ENCODE measurements around the gene PLAAT1. TPM values are rescaled to one million over a fixed set of nuclear protein-coding genes. Genes with fewer than 3 reads are reported as not detected.

Gene PLAAT1
- polyA plus RNA-seq, 1 experiment, result not detected

DNA sequence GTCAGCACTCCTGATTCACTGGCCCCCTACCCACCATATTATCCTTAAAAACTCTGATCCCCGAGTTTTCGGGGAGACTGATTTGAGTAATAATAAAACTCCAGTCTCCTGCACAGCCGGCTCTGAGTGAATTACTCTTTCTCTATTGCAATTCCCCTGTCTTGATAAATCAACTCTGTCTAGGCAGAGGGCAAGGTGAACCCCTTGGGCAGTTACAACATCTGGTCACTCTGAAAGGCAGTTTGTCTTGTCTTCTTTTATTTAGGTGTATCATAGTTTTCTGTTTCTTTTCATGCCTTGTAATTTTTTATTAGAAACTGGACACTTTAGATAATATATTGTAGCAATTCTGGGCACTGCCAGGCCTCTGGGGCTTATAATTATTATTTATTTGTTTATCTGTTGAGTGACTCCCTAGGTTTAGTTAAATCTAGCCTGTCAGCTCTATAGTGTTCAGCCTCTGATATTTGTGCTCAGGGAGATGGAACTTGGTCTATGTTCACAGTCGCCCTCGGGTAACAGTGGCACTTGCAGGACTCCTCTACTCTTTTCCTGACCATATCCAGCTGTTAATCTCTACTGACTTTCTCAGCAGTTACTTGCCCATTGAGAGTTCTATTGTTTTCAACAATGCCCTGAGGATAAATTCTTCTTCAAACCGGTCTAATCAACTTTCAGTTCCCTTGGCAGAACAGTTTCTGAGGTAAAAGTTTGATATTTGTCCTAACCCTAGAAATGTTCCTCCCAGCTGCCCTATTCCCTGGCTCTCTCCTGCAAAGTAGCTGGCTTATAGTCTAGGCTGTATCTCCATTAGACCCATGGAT is 15.5 kb upstream of the PLAAT1 start:
- TF ChIP-seq, protein P1, sequence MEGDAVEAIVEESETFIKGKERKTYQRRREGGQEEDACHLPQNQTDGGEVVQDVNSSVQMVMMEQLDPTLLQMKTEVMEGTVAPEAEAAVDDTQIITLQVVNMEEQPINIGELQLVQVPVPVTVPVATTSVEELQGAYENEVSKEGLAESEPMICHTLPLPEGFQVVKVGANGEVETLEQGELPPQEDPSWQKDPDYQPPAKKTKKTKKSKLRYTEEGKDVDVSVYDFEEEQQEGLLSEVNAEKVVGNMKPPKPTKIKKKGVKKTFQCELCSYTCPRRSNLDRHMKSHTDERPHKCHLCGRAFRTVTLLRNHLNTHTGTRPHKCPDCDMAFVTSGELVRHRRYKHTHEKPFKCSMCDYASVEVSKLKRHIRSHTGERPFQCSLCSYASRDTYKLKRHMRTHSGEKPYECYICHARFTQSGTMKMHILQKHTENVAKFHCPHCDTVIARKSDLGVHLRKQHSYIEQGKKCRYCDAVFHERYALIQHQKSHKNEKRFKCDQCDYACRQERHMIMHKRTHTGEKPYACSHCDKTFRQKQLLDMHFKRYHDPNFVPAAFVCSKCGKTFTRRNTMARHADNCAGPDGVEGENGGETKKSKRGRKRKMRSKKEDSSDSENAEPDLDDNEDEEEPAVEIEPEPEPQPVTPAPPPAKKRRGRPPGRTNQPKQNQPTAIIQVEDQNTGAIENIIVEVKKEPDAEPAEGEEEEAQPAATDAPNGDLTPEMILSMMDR (IDR thresholded peaks at IDR 0.05; ENCODE audit: low read depth, low read length), result no peak
- no peak for DNase-seq (ENCODE audit: low read depth, low spot score)
- POLR2A ChIA-PET, result no interaction called here
- Histone ChIP-seq H3K27ac (ENCODE audit: low read depth, low read length) (no peak overlapping the region), H3K4me3 (ENCODE audit: low read depth, low read length) (no peak overlapping the region), H3K27me3 (ENCODE audit: control insufficient read depth, insufficient read depth, low read length) (no peaks in the 10 kb centered on the region), H3K9me3 (ENCODE audit: control insufficient read depth, insufficient read depth, low read length) (no peaks in the 10 kb centered on the region)
- CTCF ChIA-PET, result no interaction called here

DNA sequence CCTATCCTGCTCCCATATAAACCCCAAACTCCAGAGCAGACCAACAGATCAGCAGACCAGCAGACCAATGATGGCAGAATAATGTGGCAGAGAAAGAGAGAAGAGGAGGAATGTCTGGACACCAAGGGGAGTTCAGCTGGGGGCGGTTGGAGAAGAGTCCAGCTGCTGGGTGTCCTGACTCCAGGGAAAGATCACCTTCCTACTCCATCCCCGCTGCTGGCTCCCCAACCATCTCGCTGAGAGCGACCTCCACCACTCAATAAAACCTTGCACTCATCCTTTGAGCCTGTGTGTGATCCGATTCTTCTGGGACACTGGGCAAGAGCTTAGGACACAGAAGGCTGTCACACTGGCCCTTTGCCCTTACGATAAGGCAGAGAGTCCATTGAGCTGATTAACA is 12.8 kb upstream of the PLAAT1 start:
- TF ChIP-seq, protein P1 (IDR thresholded peaks at IDR 0.05; ENCODE audit: low read depth, low read length), result no peak
- no peaks in the 10 kb centered on the region for H3K27me3 ChIP-seq (ENCODE audit: control insufficient read depth, insufficient read depth, low read length)
- ChIA-PET CTCF (no interaction called here), POLR2A (no interaction called here)
- H3K9me3 ChIP-seq (ENCODE audit: control insufficient read depth, insufficient read depth, low read length), result no peaks in the 10 kb centered on the region
- H3K27ac ChIP-seq (ENCODE audit: low read depth, low read length), result no peak overlapping the region
- no peak overlapping the region for H3K4me3 ChIP-seq (ENCODE audit: low read depth, low read length)
- no peak for DNase-seq (ENCODE audit: low read depth, low spot score)

DNA sequence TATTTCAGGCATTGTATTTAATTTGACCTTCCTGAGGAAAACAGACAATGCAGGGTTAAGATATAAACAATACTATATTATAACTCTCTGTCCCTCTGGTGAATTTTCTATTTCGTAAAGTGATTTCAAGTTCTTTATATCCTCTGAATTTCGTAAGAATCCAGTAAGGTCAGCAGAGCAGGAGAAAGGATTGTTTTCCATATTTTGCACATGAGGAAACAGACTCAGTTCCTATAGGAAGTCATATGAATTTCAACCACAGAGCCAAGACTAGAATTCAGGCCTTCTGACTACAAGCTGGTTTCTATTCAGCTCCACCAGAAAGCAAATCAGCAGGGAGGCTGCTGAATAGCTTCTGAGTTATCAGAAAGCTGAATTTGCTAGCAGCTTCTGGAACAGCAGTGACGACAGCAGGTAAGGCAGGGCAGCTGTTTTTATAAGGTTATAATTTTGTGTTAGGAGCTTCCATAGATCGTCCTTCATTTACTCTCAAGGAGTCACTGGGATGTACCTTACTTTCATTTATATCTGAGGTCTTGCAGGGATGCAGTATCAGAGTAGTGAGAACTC is 11.1 kb upstream of the PLAAT1 start:
- no peak overlapping the region for H3K27ac ChIP-seq (ENCODE audit: low read depth, low read length)
- no peak overlapping the region for H3K4me3 ChIP-seq (ENCODE audit: low read depth, low read length)
- CTCF ChIA-PET, result no interaction called here
- TF ChIP-seq, protein P1 (IDR thresholded peaks at IDR 0.05; ENCODE audit: low read depth, low read length), result no peak
- H3K27me3 ChIP-seq (ENCODE audit: control insufficient read depth, insufficient read depth, low read length), result no peaks in the 10 kb centered on the region
- H3K9me3 ChIP-seq (ENCODE audit: control insufficient read depth, insufficient read depth, low read length), result no peaks in the 10 kb centered on the region
- POLR2A ChIA-PET, result no interaction called here
- DNase-seq (ENCODE audit: low read depth, low spot score), result no peak

DNA sequence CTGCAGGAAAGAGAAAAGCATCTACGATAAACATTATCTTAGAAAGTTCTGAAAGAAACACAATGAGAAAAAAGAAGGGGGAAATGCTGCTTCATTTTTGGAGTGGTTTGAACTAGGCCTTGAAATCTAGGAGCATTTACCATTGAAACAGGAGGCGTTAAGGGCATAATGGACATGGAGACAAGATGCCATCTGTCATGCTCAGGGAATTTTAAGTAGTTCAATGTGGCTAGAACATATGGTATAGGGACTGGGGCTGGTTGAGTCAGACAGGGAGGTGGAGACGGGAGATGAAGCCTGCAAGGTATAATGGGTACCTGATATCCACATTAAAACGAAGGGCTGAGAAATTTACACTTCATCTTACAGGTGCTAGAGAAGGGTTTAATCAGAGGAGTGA is 10.4 kb upstream of the PLAAT1 start:
- no peak overlapping the region for H3K4me3 ChIP-seq (ENCODE audit: low read depth, low read length)
- ChIA-PET CTCF (no interaction called here), POLR2A (no interaction called here)
- DNase-seq (ENCODE audit: low read depth, low spot score), result no peak
- H3K27ac ChIP-seq (ENCODE audit: low read depth, low read length), result no peak overlapping the region
- TF ChIP-seq, protein P1 (IDR thresholded peaks at IDR 0.05; ENCODE audit: low read depth, low read length), result no peak
- no peaks in the 10 kb centered on the region for H3K27me3 ChIP-seq (ENCODE audit: control insufficient read depth, insufficient read depth, low read length)
- no peaks in the 10 kb centered on the region for H3K9me3 ChIP-seq (ENCODE audit: control insufficient read depth, insufficient read depth, low read length)

DNA sequence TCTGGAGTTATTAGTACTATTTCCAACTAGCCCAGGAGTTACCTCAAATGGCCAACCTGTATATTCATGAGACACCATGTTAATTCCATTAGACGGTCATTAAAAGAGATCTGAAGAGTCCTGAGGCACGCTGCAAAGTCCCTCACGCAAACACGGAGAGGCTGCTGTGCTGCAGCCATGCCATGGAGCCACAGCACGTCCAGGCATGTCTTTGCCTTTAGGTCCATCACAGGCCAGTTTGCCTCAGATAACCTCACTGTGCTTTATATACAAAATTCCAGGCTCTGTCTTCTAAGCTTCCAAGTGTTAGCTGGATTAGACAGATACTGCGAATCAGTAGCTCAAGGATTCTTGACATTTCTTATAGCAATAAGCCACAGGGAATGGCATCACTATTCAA is 9.8 kb upstream of the PLAAT1 start:
- Histone ChIP-seq H3K27ac (ENCODE audit: low read depth, low read length) (no peak overlapping the region), H3K9me3 (ENCODE audit: control insufficient read depth, insufficient read depth, low read length) (no peaks in the 10 kb centered on the region), H3K4me3 (ENCODE audit: low read depth, low read length) (no peak overlapping the region), H3K27me3 (ENCODE audit: control insufficient read depth, insufficient read depth, low read length) (no peaks in the 10 kb centered on the region)
- TF ChIP-seq, protein P1 (IDR thresholded peaks at IDR 0.05; ENCODE audit: low read depth, low read length), result no peak
- no peak for DNase-seq (ENCODE audit: low read depth, low spot score)
- ChIA-PET POLR2A (no interaction called here), CTCF (interaction anchor here (1.2 kb wide), 1 partner anchor 418 kb away, joined by 10 read pairs; no protein-coding TSS in a partner anchor)

Measured in AG04450 (cell line).